CMK (cell line): ENCODE data around the gene SMIM35.
A peak's percentile ranks its signal among the peaks of the same experiment; 100 is the strongest.
"Not testable (repeated sequence)": the region's sequence is repeated elsewhere in the genome, so short reads cannot be mapped to it uniquely, and the experiment has no call there.

Source experiments
- DNase-seq: peaks from one replicate; pipeline ENCODE4 v3.0.0-alpha.2; 2010; ENCODE audit warnings: low read depth

The SMIM35 gene

DNA sequence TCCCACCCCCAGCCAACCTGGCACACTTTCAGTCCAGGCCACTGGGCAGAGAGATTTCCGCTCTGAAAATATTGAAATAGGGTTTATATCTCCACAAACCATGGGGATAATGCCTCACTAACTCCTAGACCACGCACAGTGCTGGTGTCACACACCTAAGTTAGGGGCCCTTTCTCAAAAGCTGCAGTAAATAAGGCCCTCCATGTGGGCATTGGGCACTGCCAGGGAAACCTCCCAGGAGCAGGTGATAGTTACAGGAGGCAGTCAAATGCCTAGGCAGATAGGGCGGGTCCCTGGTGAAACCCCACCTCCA lies 103.6 kb downstream of the SMIM35 start:
- no peak for DNase-seq

DNA sequence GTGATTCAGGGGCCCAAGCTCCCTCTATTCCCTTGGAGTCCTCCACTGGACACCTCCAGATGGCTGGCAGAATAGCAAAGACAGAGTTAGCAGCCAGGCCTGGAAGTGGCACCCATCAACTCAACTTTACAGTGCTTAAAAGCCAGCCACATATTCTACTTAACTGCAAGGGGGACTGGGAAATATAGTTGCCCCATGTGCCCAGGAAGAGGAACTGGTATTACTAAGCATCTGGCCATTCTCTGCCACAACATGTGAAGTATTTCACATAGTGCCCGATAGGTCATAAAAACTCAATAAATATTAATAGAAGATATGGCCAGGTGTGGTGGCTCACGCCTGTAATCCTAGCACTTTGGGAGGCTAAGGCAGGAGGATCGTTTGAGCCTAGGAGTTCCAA lies 106.0 kb downstream of the SMIM35 start:
- DNase-seq, result no peak

DNA sequence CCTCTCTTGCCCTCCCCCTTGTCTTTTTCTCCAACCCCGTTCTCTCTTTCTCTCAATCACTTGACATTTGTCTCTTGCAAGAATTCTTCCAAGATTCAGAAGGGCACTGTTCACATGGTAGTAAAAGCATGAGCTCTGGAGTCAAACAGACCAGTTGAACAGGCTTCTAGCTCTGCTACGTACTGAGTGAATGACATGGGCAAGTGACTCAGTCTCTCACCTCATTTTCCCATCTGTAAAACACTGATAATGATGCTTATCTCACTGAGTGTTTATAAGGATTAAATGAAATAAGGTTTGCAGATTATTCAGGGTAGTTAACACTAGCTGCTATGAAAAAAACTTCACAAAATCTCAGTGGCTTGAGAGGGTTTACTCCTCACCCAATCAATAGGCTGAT lies 106.5 kb downstream of the SMIM35 start:
- DNase-seq, result no peak

DNA sequence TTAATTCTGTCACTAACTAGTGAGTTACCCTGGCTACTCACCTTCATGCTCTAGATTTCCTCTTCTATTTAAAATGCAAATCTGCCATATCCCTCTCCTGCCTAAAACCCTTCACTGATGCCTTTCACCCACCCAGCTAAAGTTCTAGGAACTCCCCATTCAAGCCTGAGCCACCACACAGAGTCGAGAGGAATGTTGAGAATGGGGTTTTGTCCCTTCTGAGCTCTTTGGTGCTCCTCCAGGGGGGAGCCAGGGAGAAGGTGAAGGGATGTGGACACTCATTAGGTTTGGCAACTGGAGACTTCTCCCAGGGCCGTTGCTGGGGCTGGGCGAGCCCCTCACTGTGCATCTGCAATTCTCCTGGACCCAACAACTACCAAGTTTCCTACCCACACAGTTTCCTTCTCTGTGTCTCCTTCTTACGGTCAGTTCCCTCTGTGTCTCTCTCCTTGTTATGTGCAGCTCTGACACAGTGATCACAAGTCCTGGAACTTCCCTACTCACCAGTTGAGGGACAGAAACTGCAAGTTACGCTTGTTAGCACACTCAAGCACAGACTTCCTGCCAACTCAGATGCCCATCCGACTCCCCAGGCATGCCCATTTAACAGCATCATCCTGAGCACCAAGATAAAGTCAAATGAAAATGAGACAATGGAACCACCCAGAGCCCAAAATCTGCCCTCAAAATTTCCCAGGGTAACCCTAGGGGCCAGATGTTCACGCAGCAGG lies 107.1 kb downstream of the SMIM35 start:
- no peak for DNase-seq

DNA sequence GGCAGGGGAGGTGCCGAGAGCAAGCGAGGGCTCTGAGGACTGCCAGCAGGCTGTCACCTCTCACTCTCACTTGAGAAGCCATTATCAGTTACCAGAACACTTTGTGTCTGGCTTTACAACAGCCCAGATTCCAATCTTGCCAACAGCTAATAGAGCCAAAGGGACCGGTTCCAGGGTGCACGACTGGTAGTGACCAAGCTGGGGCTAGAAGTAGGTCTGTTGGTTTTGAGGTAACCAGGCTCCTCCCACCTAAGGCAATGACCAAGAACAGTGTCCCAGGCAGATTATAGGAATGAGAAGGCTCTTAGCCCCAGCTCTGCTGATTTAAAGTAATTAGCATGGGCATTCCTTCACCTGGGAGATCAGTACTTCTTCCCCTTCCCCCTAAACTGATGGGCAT lies 107.8 kb downstream of the SMIM35 start:
- DNase-seq, result no peak

DNA sequence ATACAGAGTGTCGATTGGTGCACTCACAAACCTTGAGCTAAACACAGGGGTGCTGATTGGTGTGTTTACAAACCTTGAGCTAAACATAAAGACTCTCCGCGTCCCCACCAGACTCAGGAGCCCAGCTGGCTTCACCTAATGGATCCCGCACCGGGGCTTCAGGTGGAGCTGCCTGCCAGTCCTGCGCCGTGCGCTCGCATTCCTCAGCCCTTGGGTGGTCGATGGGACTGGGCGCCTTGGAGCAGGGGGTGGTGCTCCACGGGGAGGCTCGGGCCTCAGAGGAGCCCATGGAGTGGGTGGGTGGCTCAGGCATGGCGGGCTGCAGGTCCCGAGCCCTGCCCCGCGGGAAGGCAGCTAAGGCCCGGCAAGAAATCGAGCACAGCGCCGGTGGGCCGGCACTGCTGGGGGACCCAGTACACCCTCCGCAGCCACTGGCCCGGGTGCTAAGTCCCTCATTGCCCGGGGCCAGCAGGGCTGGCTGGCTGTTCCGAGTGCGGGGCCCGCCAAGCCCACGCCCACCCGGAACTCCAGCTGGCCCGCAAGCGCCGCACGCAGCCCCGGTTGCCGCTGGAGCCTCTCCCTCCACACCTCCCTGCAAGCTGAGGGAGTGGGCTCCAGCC lies 108.4 kb downstream of the SMIM35 start:
- not testable (repeated sequence) for DNase-seq

DNA sequence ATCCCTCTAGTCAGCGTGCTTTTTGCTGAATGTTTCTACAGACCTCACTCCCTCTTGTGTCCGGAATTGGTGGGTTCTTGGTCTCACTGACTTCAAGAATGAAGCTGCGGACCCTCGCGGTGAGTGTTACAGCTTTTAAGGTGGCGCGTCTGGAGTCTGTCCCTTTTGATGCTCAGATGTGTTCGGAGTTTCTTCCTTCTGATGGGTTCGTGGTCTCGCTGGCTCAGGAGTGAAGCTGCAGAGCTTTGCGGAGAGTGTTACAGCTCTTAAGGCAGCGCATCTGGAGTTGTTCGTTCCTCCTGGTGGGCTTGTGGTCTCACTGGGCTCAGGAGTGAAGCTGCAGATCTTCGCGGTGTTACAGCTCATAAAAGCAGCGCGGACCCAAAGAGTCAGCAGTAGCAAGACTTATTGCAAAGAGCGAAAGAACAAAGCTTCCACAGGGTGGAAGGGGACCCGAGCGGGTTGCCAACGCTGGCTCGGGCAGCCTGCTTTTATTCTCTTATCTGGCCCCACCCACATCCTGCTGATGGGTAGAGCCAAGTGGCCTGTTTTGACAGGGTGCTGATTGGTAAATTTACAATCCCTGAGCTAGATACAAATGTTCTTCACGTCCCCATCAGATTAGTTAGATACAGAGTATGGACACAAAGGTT lies 109.0 kb downstream of the SMIM35 start:
- not testable (repeated sequence) for DNase-seq

DNA sequence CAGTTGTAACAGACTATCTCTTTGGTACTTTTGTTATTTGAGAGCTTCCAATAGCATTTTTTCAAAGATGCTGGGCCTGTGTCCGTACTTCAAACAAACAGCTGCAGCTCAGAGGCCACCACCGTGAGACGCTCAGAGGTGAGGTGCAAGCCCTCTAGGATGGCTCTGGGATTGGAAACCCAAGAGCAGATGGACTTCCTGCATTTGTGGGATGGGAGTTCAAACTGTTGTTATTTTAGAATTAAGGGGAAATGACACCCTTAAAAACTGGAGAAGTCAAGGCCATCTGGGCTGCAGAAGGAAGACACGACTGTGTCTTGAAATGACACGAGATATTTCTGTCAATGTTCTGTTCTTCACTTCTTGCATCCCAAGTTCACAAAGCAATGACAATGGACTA lies 109.7 kb downstream of the SMIM35 start:
- no peak for DNase-seq

DNA sequence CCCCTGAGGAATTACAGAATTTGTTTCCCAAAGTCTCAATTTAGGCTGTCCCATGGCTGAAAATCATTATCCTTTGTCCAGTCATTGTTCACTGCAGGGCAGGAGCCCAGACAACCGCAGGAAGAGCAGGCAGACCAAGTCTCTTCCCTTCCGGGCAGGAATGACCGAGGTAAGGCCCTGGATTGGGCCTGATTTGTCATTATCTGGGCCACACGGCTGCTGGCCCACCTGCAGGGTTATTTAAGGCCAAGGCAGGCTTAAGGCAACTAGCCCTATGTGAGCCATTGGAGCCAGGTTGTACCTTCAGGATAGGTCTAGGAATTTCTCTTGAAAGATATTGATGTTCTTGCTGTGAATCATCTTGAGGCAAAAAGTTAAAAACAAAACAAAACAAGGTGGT lies 110.3 kb downstream of the SMIM35 start:
- no peak for DNase-seq

DNA sequence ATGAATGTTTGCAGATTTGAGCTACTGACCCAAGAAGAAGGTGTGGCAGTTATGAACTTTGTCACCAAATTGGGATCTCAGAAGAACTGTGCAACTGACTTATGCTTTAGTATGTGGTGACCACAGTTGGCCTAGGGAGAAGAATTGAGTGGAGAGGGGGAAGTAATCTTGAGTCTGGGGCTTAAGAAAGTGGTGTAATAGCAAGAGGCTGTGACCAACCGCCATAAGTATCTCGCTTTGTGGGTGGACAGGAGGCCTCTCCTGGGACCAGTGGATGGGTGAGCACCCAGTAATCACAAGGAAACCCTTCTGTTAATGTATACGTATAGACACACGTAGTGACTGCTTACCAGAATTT lies 113.3 kb downstream of the SMIM35 start:
- no peak for DNase-seq

DNA sequence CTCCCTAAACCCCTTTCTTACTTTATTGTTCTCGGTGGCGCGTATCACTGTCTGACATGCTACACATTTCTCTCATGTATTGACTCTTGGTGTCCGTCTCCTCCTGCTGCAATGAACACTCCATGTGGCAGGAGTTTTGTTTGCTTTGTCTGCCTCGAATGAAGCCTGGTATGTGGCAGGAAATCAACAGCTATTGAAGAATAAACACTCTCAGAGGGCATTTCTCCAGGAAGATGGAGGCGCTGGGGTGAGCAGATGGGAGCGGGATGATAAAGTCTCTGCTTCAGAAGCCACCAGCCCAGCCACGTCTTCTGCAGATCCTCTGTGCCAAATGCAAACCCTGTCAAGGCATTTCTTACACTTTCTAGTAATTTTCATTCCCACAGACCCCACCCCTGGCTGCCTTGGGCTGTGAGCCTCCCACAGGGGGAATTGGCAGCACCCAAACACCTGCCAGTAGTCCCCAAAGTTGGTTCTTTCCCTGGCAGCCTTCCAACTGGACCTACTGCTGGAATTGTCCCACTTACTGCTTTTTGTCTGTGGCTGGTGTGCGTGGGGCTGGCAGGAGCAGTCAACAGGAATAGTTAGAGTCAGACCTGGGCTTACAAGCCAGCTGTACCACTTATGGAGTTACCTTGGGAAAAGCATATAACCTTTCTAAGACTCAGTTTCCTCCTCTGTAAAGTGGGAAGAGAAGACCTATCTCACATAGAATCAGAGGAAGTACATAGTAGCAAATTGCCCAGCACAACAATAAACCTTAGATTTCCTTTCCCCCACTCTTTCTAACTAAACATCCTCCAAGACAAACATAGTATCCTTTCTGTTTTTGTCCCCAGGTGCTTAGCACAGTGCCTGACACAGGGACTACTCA lies 113.9 kb downstream of the SMIM35 start:
- no peak for DNase-seq

DNA sequence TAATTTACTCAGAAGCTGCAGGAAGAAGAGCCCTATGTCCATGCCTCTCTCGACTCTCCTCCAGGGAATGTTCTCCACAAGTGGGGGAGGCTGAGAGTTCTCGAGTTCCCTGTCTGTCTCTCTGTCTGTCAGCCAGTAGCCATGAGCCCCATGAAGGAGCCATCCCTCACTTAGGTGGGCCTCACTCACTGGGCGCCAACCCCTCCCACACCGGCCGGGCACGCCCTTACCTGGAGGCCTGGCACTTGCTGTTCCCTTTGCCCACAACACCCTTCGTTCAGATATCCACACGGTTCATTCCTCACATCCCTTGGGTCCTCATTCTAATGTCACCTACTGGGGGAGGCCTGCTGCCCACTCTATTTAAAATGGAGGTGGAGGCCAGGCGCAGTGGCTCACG lies 114.7 kb downstream of the SMIM35 start:
- no peak for DNase-seq

DNA sequence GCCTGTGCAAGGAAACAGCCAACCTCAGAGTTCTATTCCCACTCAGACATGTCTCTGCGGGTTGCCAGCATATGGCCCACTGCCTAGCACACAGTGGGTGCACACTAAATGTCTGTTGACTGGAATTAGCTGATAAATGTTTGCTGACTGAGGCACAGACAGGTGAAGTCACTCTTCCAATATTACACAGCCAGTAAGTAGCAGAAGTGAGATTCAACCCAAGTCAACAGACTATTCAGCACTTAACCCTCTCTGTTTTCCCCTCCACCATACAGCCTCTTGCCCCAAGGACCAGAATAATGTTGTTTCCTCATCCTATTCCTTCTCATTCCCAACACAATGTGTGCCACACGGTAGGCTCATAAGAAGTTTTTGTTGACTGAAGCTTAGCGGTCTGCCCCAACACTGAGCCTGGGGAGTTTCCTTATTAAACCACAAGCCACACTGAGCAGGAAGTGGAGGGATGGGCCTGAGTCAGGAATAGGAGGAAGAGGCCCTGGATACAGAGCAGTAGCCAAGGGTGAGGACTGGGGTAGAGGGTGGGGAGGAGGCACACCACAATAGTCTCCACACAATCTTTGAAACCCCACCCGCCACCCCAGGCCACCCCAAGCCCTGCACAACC lies 116.3 kb downstream of the SMIM35 start:
- DNase-seq, result peak; percentile 93

DNA sequence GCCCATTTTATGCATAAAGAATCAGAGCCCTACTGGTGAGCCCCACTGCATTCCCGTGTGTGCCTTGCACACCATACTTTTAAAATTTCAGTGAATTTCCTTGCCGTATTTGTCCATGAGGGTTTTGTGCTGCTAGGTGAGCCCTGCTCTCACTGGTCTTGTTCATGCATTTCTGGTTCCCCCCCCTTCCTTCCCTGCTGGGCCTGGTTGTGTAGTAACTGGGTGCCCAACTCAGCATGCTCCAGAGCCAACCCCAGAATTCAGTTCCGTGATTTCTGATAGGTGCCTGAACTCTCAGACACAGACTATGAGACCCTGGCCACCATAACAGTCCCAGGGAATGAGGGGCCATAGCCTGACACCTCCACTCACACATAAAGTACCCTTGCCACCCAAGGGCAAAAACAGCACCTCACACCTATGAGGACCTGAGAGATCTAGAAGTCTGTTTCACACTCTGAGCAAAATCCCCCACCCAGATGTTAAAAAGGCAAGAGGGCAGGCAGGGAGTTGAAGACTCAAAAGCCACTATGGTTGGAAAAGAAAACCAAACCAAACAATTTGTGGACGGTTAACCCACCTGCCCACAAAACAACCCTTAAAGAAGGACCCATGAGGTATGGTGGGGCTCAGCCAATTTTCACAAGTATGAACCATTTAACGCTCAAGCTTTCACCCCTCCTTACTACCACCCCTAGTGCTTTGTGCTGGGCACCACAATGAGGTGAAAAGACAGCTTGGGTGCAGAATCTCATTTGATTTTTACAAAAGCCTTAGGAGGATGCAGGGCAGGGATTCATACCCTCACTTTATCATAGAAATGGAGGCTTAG lies 117.4 kb downstream of the SMIM35 start:
- DNase-seq, result no peak

DNA sequence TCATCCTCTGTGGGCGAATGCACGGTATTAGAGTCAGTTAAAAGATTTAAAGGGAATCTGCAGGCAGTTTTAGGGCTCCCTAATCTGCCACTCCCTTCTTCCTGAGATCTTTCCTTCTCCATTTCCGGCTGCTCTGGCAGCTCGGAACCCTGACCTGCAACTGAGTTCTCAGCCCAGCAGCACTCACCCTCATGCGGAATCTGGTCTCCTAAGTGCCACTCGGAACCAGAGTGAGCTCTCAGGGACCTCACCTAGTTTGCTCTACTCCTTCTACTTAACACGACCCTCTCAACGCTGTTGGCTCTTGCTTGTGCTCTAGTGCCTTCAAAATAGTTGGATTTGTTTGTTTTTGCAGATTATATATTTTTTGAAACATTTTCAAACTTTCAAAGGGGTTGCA lies 119.9 kb downstream of the SMIM35 start:
- no peak for DNase-seq

DNA sequence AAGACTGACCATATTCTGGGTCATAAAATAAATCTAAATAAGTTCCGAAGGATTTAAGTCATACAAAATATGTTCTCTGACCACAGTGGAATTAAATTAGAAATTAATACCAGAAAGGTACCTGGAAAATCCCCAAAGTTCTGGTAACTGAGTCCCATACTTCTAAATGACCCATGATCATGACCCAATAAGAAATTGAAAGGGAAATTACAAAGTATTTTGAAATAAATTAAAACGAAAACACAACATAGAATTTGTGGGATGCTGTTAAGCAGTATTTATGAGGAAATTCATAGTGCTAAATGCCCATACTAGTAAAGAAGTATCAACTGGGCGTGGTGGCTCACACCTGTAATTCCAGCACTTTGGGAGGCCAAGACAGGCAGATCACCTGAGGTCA lies 123.9 kb downstream of the SMIM35 start:
- no peak for DNase-seq

DNA sequence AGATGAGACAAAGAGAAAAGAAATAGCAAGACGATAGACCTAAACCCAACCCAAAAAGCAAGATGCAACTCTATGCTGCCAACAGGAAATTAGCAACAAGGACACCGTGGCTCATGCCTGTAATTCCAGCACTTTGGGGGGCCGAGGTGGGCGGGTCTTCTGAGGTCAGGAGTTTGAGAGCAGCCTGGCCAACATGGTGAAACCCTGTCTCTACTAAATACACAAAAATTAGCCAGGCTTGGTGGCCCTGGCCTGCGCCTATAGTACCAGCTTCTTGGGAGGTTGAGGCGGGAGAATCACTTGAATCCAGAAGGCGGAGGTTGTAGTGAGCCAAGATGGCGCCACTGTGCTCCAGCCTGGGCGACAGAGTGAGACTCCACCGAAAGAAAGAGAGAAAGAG lies 124.9 kb downstream of the SMIM35 start:
- DNase-seq, result no peak

DNA sequence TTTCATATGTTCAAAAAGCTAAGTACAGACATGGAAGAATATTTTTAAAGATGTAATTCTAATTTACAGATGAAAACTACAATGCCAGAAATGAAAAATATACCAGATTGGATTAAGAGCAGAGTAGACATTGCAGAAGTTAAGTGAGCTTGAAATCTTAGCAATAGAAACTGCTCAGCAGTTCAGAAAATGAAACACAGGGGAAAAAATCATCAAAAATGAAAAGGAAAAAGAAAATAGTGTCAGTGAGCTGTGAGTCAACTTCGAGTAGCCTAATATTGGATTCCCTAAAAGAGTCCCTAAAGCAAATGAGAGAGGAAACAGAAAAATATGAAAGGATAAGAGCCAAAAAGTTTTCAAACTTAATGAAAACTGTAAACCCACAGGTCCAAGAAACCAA lies 126.4 kb downstream of the SMIM35 start:
- DNase-seq, result no peak

DNA sequence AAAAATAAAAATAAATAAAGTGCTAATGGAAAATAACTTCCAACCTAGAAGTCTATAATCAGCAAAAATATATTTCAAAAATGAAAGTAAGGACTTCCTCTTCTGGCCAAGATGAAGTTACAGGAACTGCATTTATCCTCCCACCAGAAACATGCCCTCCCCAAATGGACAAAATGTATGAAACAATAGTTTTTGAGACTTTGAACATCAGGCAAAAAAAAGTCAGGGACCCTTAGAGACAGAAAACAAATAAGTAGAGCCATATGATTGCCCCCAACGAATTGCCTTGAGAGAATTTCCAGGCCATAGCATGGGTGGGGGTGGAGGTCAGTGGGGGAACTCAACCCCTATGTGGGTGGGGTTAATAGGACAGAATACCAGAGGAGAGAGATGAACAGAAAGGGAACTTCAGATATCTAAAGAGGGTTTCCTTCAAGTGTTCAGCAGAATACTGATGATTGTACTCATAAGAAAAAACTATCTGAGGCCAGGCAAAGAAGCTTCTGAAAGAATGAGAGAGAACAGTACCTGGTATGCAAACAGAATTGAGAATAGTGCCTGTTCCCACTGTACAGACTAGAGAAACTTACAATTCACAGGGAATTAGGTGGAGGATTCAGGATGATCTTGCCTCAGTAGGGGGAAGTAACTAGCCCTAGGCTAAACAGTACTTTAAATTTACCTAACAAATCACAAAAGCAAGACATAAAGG lies 127.2 kb downstream of the SMIM35 start:
- DNase-seq, result no peak

DNA sequence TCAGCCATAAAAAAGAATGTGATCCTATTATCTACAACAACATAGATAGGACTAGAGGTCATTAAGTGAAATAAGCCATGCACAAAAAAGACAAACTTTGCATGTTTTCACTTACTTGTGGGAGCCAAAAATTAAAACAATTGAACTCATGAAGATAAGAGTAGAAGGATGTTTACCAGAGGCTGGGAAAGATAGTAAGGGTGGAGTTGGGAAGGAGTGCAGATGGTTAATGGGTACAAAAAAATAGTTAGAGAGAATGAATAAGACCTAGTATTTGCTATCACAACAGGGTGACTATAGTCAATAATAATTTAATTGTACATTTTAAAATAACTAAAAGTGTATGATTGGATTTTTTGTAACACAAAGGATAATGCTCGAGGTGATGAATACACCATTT lies 127.8 kb downstream of the SMIM35 start:
- DNase-seq, result no peak
